ENCODE results near the gene COL19A1.

Gene COL19A1

DNA sequence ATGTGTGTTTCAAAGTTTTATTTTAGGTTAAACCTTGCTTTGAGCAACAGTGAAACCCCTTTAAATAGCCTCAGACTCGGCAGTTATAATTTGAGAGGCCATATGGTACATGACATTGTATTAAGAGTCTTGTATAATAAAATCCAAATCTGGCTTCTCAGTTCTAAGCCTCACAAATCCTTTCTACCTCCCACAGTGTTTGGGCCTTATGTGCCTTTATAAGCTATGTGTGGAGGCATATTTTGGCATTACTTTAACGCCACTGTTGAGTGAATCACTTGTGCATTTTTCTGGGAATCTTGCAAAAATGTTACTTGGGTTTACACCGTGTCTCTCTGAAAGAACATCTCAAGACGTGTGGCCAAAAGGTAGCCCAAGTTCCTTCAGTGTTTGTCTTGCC, 284.2 kb downstream of the COL19A1 start:
- H3K9ac ChIP-seq (ENCODE audit: low read depth in 1 of 2, low read length in 2 of 2) = no peak overlapping the region
- H3K9me3 ChIP-seq (ENCODE audit: control insufficient read depth in 1 of 2, low read length in 2 of 2) = no peaks in the 10 kb centered on the region
- H3K4me3 ChIP-seq (ENCODE audit: low read depth in 1 of 2, low read length in 2 of 2) = no peak overlapping the region
- no peaks in the 10 kb centered on the region for H3K36me3 ChIP-seq (ENCODE audit: control insufficient read depth in 1 of 2, insufficient read depth in 2 of 2, low read length in 2 of 2)
- no peaks in the 10 kb centered on the region for H3K27me3 ChIP-seq (ENCODE audit: control insufficient read depth in 1 of 2, insufficient read depth in 2 of 2, low read length in 2 of 2)
- no peak overlapping the region for H3K27ac ChIP-seq (ENCODE audit: low read depth, low read length)
- H3K4me1 ChIP-seq (ENCODE audit: control insufficient read depth in 1 of 2, insufficient read depth in 2 of 2, low read length in 2 of 2) = no peaks in the 10 kb centered on the region

DNA sequence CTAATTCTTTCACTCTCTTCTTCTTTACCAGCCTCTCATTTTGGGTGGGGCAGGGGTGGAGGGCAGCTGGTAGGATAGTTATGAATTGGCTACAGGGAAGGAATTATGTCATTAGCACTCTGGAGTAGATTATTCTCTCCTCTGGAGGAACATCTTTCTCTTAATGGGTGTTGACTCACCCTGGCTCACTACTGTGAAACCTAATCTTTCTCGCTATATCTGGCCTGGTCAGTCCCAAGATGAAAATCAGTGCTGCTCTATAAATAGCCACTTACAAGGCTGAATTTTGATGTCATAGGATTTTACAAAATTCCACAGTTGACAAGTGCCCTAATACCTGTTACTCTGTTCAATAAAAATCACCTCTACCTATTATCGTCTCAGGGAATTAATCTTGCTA, 285.3 kb downstream of the COL19A1 start:
- Histone ChIP-seq H3K9ac (ENCODE audit: low read depth in 1 of 2, low read length in 2 of 2) (no peak overlapping the region), H3K27me3 (ENCODE audit: control insufficient read depth in 1 of 2, insufficient read depth in 2 of 2, low read length in 2 of 2) (no peaks in the 10 kb centered on the region), H3K4me1 (ENCODE audit: control insufficient read depth in 1 of 2, insufficient read depth in 2 of 2, low read length in 2 of 2) (no peaks in the 10 kb centered on the region), H3K9me3 (ENCODE audit: control insufficient read depth in 1 of 2, low read length in 2 of 2) (no peaks in the 10 kb centered on the region), H3K27ac (ENCODE audit: low read depth, low read length) (no peak overlapping the region), H3K4me3 (ENCODE audit: low read depth in 1 of 2, low read length in 2 of 2) (no peak overlapping the region), H3K36me3 (ENCODE audit: control insufficient read depth in 1 of 2, insufficient read depth in 2 of 2, low read length in 2 of 2) (no peaks in the 10 kb centered on the region)

DNA sequence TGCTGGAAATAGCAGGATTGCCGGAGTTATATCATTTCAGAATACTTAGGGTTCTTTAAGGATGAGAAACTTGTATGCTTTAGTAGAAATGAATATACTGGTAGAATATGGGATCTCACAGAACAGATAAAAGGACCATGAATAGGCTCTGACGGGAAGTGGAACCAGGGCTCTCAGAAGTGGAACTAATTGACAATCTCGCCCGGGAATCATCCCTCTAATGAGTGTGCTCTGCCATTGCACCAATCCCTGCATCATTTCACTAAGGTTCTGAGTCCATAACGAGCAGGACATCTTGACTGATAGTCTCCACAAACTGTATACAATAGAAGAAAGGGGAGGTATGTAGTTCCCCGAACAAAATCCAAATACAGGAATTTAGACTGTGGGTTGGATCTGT, 286.4 kb downstream of the COL19A1 start:
- H3K9me3 ChIP-seq (ENCODE audit: control insufficient read depth in 1 of 2, low read length in 2 of 2) = no peaks in the 10 kb centered on the region
- no peaks in the 10 kb centered on the region for H3K36me3 ChIP-seq (ENCODE audit: control insufficient read depth in 1 of 2, insufficient read depth in 2 of 2, low read length in 2 of 2)
- H3K27me3 ChIP-seq (ENCODE audit: control insufficient read depth in 1 of 2, insufficient read depth in 2 of 2, low read length in 2 of 2) = no peaks in the 10 kb centered on the region
- no peak overlapping the region for H3K9ac ChIP-seq (ENCODE audit: low read depth in 1 of 2, low read length in 2 of 2)
- no peaks in the 10 kb centered on the region for H3K4me1 ChIP-seq (ENCODE audit: control insufficient read depth in 1 of 2, insufficient read depth in 2 of 2, low read length in 2 of 2)
- no peak overlapping the region for H3K4me3 ChIP-seq (ENCODE audit: low read depth in 1 of 2, low read length in 2 of 2)
- no peak overlapping the region for H3K27ac ChIP-seq (ENCODE audit: low read depth, low read length)

DNA sequence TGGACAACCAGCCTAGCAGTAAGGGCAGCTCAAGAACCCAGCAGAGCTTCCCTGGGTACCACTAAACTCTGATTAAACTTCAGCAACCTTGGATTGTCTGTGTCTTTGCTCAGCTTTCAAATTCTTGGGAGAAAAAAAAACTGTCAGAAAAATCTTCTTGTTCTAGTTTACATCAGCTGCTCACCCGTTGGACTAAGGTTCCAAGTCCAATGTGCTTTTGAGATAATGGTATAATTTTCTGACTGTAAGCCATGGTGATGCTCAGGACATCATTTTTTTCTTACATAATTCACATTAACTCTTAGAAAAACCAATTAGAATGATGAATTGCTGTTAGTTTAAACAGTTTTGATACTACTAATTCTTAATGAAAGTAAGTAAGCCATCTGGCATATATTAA, 290.7 kb downstream of the COL19A1 start:
- H3K4me1 ChIP-seq (ENCODE audit: control insufficient read depth in 1 of 2, insufficient read depth in 2 of 2, low read length in 2 of 2) = no peaks in the 10 kb centered on the region
- no peaks in the 10 kb centered on the region for H3K36me3 ChIP-seq (ENCODE audit: control insufficient read depth in 1 of 2, insufficient read depth in 2 of 2, low read length in 2 of 2)
- no peak overlapping the region for H3K9ac ChIP-seq (ENCODE audit: low read depth in 1 of 2, low read length in 2 of 2)
- no peaks in the 10 kb centered on the region for H3K9me3 ChIP-seq (ENCODE audit: control insufficient read depth in 1 of 2, low read length in 2 of 2)
- no peak overlapping the region for H3K27ac ChIP-seq (ENCODE audit: low read depth, low read length)
- H3K4me3 ChIP-seq (ENCODE audit: low read depth in 1 of 2, low read length in 2 of 2) = no peak overlapping the region
- H3K27me3 ChIP-seq (ENCODE audit: control insufficient read depth in 1 of 2, insufficient read depth in 2 of 2, low read length in 2 of 2) = no peaks in the 10 kb centered on the region

DNA sequence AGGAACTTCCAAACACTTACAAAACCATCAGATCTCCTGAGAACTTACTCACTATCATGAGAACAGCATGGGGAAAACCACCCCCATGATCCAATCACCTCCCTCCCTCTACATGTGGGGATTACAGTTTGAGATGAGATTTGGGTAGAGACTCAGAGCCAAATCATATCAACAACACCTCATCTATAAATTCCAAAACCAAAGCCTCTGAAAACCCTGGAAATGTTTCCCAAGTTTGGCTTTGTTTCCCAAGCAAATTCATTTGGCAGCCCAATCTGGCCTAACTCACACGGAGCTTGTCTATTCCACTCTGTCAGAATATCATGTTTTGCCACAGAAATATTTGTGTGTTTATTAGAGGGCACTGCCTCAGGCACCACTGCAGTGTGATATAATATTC, 293.9 kb downstream of the COL19A1 start:
- no peaks in the 10 kb centered on the region for H3K36me3 ChIP-seq (ENCODE audit: control insufficient read depth in 1 of 2, insufficient read depth in 2 of 2, low read length in 2 of 2)
- H3K27me3 ChIP-seq (ENCODE audit: control insufficient read depth in 1 of 2, insufficient read depth in 2 of 2, low read length in 2 of 2) = no peaks in the 10 kb centered on the region
- no peak overlapping the region for H3K27ac ChIP-seq (ENCODE audit: low read depth, low read length)
- H3K9ac ChIP-seq (ENCODE audit: low read depth in 1 of 2, low read length in 2 of 2) = no peak overlapping the region
- H3K4me1 ChIP-seq (ENCODE audit: control insufficient read depth in 1 of 2, insufficient read depth in 2 of 2, low read length in 2 of 2) = no peaks in the 10 kb centered on the region
- no peak overlapping the region for H3K4me3 ChIP-seq (ENCODE audit: low read depth in 1 of 2, low read length in 2 of 2)
- H3K9me3 ChIP-seq (ENCODE audit: control insufficient read depth in 1 of 2, low read length in 2 of 2) = no peaks in the 10 kb centered on the region

DNA sequence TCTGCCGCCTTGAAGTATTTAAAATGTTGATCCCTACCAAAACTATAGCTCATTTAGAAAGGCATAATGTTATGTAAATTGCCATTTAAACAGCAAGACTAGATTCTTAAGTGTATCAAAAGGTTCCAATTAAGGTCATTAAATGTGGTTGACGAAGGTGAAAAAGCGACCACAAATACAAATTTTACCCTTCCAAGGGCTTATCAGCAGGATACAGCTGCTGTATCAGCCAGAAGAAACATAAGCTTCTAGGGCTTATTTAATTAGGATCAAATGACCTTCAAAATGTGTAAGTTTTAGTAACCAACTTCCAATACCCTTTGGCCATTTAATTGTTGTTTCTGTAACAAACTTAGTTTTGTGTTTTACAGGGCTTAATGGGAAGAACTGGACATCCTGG, 296.6 kb downstream of the COL19A1 start:
- Histone ChIP-seq H3K36me3 (ENCODE audit: control insufficient read depth in 1 of 2, insufficient read depth in 2 of 2, low read length in 2 of 2) (no peaks in the 10 kb centered on the region), H3K27me3 (ENCODE audit: control insufficient read depth in 1 of 2, insufficient read depth in 2 of 2, low read length in 2 of 2) (no peaks in the 10 kb centered on the region), H3K4me1 (ENCODE audit: control insufficient read depth in 1 of 2, insufficient read depth in 2 of 2, low read length in 2 of 2) (no peaks in the 10 kb centered on the region), H3K27ac (ENCODE audit: low read depth, low read length) (no peak overlapping the region), H3K9me3 (ENCODE audit: control insufficient read depth in 1 of 2, low read length in 2 of 2) (no peaks in the 10 kb centered on the region), H3K4me3 (ENCODE audit: low read depth in 1 of 2, low read length in 2 of 2) (no peak overlapping the region), H3K9ac (ENCODE audit: low read depth in 1 of 2, low read length in 2 of 2) (no peak overlapping the region)

DNA sequence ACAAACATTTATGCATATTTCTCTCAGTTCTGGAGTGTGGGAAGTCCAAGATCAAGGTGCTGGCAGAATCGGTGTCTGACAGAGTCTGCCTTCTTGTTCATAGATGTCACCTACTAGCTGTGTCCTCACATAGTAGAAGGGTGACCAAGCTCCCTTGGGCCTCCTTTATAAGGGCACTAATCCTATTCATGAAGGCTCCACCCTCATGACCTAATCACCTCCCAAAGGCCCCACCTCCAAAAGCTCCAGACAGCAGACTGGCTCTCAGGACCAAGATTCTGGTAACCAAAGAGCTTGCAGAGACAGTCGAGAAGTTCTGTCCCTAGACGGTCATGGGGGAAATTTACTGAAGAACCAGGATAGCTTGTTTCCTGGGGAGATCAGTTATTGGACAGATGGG, 297.4 kb downstream of the COL19A1 start:
- Histone ChIP-seq H3K9me3 (ENCODE audit: control insufficient read depth in 1 of 2, low read length in 2 of 2) (no peaks in the 10 kb centered on the region), H3K9ac (ENCODE audit: low read depth in 1 of 2, low read length in 2 of 2) (no peak overlapping the region), H3K27ac (ENCODE audit: low read depth, low read length) (no peak overlapping the region), H3K4me3 (ENCODE audit: low read depth in 1 of 2, low read length in 2 of 2) (no peak overlapping the region), H3K36me3 (ENCODE audit: control insufficient read depth in 1 of 2, insufficient read depth in 2 of 2, low read length in 2 of 2) (no peaks in the 10 kb centered on the region), H3K27me3 (ENCODE audit: control insufficient read depth in 1 of 2, insufficient read depth in 2 of 2, low read length in 2 of 2) (no peaks in the 10 kb centered on the region), H3K4me1 (ENCODE audit: control insufficient read depth in 1 of 2, insufficient read depth in 2 of 2, low read length in 2 of 2) (no peaks in the 10 kb centered on the region)

DNA sequence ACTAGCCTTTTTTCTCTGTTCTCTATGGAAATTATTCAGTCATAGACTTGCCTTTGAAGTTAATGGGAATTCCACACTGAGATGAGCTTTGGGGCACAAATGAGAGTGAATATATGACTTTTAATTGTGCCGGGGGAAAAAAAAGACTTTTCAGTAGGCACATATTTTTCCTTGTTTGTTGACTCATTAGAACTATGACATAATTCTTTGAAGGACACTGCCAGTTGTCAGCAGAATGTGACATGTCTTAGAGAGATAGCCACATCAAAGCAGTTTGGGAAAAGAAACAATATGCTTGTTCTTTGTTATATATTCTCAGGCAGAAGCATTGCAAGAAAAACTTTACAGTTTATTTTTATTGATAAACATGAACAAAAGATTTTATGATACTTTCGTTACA, 298.2 kb downstream of the COL19A1 start:
- no peak overlapping the region for H3K27ac ChIP-seq (ENCODE audit: low read depth, low read length)
- no peak overlapping the region for H3K4me3 ChIP-seq (ENCODE audit: low read depth in 1 of 2, low read length in 2 of 2)
- H3K9me3 ChIP-seq (ENCODE audit: control insufficient read depth in 1 of 2, low read length in 2 of 2) = no peaks in the 10 kb centered on the region
- no peaks in the 10 kb centered on the region for H3K27me3 ChIP-seq (ENCODE audit: control insufficient read depth in 1 of 2, insufficient read depth in 2 of 2, low read length in 2 of 2)
- no peak overlapping the region for H3K9ac ChIP-seq (ENCODE audit: low read depth in 1 of 2, low read length in 2 of 2)
- no peaks in the 10 kb centered on the region for H3K4me1 ChIP-seq (ENCODE audit: control insufficient read depth in 1 of 2, insufficient read depth in 2 of 2, low read length in 2 of 2)
- H3K36me3 ChIP-seq (ENCODE audit: control insufficient read depth in 1 of 2, insufficient read depth in 2 of 2, low read length in 2 of 2) = no peaks in the 10 kb centered on the region

DNA sequence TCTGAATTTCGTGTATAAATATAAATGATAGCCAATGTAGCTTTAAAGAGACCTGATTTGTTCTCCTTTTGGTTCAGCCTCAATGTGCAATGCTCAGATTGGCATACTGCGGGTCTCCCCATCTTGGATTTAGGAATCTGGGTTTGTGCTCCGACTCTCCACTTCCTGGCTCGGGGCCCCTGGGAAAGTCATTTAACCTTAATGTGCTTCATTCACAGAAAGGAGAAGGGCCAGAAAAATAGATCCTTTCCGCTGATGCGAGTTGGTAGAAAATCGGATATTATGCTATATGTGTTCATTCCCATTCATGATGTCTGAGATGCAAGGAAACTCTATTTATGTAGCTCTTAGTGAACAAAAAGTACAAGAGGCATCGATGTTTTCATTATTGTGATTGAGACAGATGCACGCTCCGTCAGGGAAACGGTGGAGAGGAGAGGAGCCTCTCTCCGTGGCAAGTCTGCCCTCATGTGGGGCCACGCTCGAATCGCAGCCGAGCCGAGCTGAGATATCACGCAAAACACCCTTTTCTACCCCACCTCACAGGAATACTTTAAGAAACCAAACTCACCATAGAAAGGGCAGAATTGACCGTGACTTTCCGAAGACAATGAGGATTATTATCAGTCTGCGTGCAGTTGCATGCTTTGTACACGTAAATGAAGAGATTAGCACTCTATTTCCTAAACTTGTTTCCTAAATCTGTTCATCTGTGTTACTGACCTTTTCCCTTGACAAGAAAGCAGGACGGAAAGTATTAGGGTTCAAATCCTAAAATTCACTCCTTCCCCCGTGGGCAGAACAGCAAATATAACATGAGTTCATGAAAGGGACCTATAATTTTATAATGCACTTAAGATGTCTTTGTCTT, 300.0 kb downstream of the COL19A1 start:
- Histone ChIP-seq H3K4me3 (ENCODE audit: low read depth in 1 of 2, low read length in 2 of 2) (peak overlapping the region in 1 of 2 donors; percentile 8), H3K9ac (ENCODE audit: low read depth in 1 of 2, low read length in 2 of 2) (no peak overlapping the region), H3K36me3 (ENCODE audit: control insufficient read depth in 1 of 2, insufficient read depth in 2 of 2, low read length in 2 of 2) (no peaks in the 10 kb centered on the region), H3K9me3 (ENCODE audit: control insufficient read depth in 1 of 2, low read length in 2 of 2) (no peaks in the 10 kb centered on the region), H3K4me1 (ENCODE audit: control insufficient read depth in 1 of 2, insufficient read depth in 2 of 2, low read length in 2 of 2) (no peaks in the 10 kb centered on the region), H3K27me3 (ENCODE audit: control insufficient read depth in 1 of 2, insufficient read depth in 2 of 2, low read length in 2 of 2) (no peaks in the 10 kb centered on the region), H3K27ac (ENCODE audit: low read depth, low read length) (no peak overlapping the region)

DNA sequence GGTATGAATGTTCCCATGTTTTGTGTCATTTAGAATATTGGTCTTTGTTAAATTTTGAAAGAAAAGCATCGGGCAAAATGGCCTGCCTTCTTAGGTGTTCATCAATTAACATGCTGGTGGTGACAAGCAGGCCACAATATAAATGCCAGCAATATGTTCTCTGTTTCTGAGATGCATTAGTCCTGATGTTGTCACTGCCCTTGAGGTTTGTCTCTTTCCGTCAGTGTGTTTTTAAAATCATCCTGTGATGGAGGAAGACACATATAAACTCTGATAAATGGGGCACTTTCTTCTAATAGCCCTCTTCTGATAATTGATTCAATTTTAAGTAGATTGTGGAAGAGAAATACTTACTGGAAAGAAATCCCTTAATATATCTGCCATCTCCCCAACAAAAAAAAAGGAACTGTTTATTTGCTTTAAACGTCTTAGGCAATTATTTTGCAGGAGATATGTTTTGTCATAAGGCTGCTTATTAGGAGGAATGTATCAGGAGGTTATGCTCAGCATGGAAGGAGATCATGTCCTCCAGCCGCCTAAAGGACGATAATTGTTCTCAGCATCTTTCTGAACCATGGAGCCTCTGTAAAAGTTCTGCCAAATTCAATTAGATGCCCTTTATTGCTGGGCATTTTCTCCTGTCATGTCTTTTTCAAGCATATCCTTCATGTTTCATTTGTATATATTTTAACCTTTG, 302.5 kb downstream of the COL19A1 start:
- Histone ChIP-seq H3K4me1 (ENCODE audit: control insufficient read depth in 1 of 2, insufficient read depth in 2 of 2, low read length in 2 of 2) (no peaks in the 10 kb centered on the region), H3K27ac (ENCODE audit: low read depth, low read length) (no peak overlapping the region), H3K9me3 (ENCODE audit: control insufficient read depth in 1 of 2, low read length in 2 of 2) (no peaks in the 10 kb centered on the region), H3K9ac (ENCODE audit: low read depth in 1 of 2, low read length in 2 of 2) (no peak overlapping the region), H3K27me3 (ENCODE audit: control insufficient read depth in 1 of 2, insufficient read depth in 2 of 2, low read length in 2 of 2) (no peaks in the 10 kb centered on the region), H3K4me3 (ENCODE audit: low read depth in 1 of 2, low read length in 2 of 2) (no peak overlapping the region), H3K36me3 (ENCODE audit: control insufficient read depth in 1 of 2, insufficient read depth in 2 of 2, low read length in 2 of 2) (no peaks in the 10 kb centered on the region)

All from duodenal mucosa (tissue), 2 donors.